Esophagus squamous epithelium (tissue), 4 donors: ENCODE results near the gene YPEL2.

Source experiments
- CTCF ChIP-seq, 6 experiments: fragments of 450-650 bp in 4 of 6; fragments of 200-600 bp in 2 of 6; sonication (generic) in 2 of 6; IDR thresholded peaks; one replicate each; pipeline ENCODE4 v1.5.1; 2016 to 2019; ENCODE audit warnings: antibody characterized with exemption in 6 of 6, mild to moderate bottlenecking in 4 of 6, moderate library complexity in 4 of 6
- POLR2A ChIP-seq, 4 donors: fragments of 450-650 bp; IDR thresholded peaks; one replicate each; pipeline ENCODE4 v1.6.1; 2017; ENCODE audit warnings: antibody characterized with exemption in 4 of 4, mild to moderate bottlenecking in 4 of 4, moderate library complexity in 3 of 4

- TF ChIP-seq POLR2A (IDR thresholded peaks at IDR 0.05): no peak
- no peak for TF ChIP-seq CTCF (IDR thresholded peaks at IDR 0.05)
Observed at GRCh38 chr17:59397316-59398073, 66.0 kb downstream of the YPEL2 start.
